Fibroblast of the aortic adventitia (primary cell): ENCODE measurements around the gene FBP1. TPM values are rescaled to one million over a fixed set of nuclear protein-coding genes. Genes with fewer than 3 reads are reported as not detected.

Experiments
- DNase-seq: peaks from one replicate; pipeline ENCODE4 v3.0.0-alpha.2; 2010; ENCODE audit warnings: low read depth
- H3K4me3 ChIP-seq: 2 replicates; pipeline ENCODE4 v1.5.1; 2011; ENCODE audit warnings: low read depth, mild to moderate bottlenecking, control low read depth, low read length, moderate library complexity
- total RNA-seq: library from RNA; depleted of rRNA; stranded (reverse); fragments of >200 nt; gene quantifications from 2 replicates; pipeline ENCODE4 v1.2.3, GENCODE V29; 2012; ENCODE audit warnings: low replicate concordance
- TF ChIP-seq, protein P1 (sequence below): IDR thresholded peaks from 2 replicates; pipeline ENCODE4 v1.5.1; 2011; ENCODE audit warnings: mild to moderate bottlenecking, low read length, control low read depth, inconsistent platforms; ENCODE audit not compliant: insufficient read depth

The FBP1 gene
- total RNA-seq, 1 donor, result not detected

- H3K4me3 ChIP-seq, result no peak overlapping the region
- DNase-seq, result no peak
- TF ChIP-seq, protein P1, sequence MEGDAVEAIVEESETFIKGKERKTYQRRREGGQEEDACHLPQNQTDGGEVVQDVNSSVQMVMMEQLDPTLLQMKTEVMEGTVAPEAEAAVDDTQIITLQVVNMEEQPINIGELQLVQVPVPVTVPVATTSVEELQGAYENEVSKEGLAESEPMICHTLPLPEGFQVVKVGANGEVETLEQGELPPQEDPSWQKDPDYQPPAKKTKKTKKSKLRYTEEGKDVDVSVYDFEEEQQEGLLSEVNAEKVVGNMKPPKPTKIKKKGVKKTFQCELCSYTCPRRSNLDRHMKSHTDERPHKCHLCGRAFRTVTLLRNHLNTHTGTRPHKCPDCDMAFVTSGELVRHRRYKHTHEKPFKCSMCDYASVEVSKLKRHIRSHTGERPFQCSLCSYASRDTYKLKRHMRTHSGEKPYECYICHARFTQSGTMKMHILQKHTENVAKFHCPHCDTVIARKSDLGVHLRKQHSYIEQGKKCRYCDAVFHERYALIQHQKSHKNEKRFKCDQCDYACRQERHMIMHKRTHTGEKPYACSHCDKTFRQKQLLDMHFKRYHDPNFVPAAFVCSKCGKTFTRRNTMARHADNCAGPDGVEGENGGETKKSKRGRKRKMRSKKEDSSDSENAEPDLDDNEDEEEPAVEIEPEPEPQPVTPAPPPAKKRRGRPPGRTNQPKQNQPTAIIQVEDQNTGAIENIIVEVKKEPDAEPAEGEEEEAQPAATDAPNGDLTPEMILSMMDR, result no peak
These were observed 17.9 kb upstream of the FBP1 start for GRCh38 chr9:94657021-94657725.

GRCh38 chr9:94656200-94656599 lies 16.9 kb upstream of the FBP1 start:
- H3K4me3 ChIP-seq, result no peak overlapping the region
- DNase-seq, result no peak
- TF ChIP-seq, protein P1, result no peak

- DNase-seq, result no peak
- H3K4me3 ChIP-seq, result no peak overlapping the region
- TF ChIP-seq, protein P1, result no peak
These were observed 16.4 kb upstream of the FBP1 start for GRCh38 chr9:94655739-94656138.

DNA sequence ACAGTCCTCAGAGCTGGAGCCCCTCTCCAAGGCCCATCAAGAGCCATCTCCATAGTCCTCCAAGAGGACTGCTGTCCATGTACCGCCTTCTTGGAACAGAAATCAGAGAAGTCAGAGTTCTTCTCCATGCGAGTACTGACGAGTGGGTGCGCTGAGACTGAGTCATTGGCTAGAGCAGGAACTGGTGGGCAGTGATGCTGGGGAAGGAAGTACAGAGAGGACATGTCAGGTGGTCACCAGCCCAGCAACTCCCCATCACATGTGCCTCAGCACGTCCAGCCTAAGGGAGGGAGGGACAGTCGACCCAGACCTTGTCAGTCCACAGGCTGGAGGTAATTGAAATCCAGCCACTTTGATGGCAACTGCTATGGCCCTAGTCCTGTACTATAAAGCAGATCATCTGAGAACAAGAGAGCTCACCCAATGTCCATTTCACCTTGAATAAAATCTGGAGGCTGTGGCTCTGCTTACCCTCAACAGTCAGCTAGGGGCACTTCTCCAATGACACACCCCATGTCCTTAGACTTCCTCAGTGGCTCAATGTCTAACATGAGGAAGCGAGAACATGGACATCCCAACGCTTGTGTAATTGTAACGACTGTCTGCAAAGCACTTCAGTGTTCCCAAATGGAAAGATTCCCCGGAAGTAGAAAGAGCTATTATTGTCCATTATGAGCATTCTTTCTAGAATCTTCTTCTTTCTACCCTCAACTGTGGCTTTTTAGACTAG lies 15.0 kb upstream of the FBP1 start:
- H3K4me3 ChIP-seq, result no peak overlapping the region
- TF ChIP-seq, protein P1, result no peak
- no peak for DNase-seq

- TF ChIP-seq, protein P1, result no peak
- H3K4me3 ChIP-seq, result no peak overlapping the region
These were observed 11.6 kb upstream of the FBP1 start for GRCh38 chr9:94650949-94651348.

GRCh38 chr9:94649100-94649819 lies 9.9 kb upstream of the FBP1 start:
- no peak overlapping the region for H3K4me3 ChIP-seq
- TF ChIP-seq, protein P1, result no peak
- peak; percentile 96 for DNase-seq

More at GRCh38 chr9:94650949-94651348, 11.6 kb upstream of the FBP1 start:
- no peak for DNase-seq
